Transverse colon (tissue), 4 donors: ENCODE measurements around the gene MOBP.

ENCODE experiments used
- EP300 ChIP-seq: sonication (generic); formaldehyde crosslinking; IDR thresholded peaks from one replicate; pipeline ENCODE4 v1.6.1; 2017; ENCODE audit warnings: antibody characterized with exemption, low read depth
- POLR2A ChIP-seq: fragments of 450-650 bp; IDR thresholded peaks from one replicate; pipeline ENCODE4 v1.6.1; 2016; ENCODE audit warnings: antibody characterized with exemption, mild to moderate bottlenecking, moderate library complexity
- POLR2AphosphoS5 ChIP-seq, 3 donors: sonication (generic); formaldehyde crosslinking; IDR thresholded peaks; one replicate each; pipeline ENCODE4 v1.6.1; 2016; ENCODE audit warnings: antibody characterized with exemption in 3 of 3
- TF ChIP-seq, protein P1 (sequence below), 5 experiments: fragments of 200-600 bp in 3 of 5; fragments of 450-650 bp in 2 of 5; sonication (generic) in 3 of 5; IDR thresholded peaks; 1 replicate in 2 of 5; 2 replicates in 3 of 5; pipeline ENCODE4 v1.5.1; 2016 to 2017; ENCODE audit warnings: antibody characterized with exemption in 5 of 5, inconsistent platforms in 3 of 5, mild to moderate bottlenecking in 2 of 5, moderate library complexity in 1 of 5

DNA sequence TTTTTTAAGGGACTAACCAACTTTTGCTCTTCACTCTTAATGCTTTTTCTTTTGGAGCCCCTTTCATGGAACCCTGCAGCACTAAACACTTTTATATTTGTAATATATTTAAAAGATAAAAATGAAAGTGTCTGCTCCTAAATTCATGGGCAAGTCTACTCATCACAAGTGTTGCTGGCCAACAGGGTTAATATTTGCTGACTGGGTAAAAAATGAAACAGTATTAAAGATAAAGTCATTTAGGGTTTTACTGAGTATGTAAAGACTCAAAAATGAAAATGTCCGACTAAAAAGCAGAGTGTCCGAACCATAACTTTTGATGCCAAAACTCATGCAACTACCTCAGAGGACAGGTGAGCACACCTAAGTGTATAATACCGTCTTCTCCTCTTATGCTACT is 54.0 kb downstream of the MOBP start:
- TF ChIP-seq POLR2A, result no peak
- TF ChIP-seq, protein P1, sequence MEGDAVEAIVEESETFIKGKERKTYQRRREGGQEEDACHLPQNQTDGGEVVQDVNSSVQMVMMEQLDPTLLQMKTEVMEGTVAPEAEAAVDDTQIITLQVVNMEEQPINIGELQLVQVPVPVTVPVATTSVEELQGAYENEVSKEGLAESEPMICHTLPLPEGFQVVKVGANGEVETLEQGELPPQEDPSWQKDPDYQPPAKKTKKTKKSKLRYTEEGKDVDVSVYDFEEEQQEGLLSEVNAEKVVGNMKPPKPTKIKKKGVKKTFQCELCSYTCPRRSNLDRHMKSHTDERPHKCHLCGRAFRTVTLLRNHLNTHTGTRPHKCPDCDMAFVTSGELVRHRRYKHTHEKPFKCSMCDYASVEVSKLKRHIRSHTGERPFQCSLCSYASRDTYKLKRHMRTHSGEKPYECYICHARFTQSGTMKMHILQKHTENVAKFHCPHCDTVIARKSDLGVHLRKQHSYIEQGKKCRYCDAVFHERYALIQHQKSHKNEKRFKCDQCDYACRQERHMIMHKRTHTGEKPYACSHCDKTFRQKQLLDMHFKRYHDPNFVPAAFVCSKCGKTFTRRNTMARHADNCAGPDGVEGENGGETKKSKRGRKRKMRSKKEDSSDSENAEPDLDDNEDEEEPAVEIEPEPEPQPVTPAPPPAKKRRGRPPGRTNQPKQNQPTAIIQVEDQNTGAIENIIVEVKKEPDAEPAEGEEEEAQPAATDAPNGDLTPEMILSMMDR (IDR thresholded peaks at IDR 0.05), result no peak
- no peak for TF ChIP-seq POLR2AphosphoS5 (IDR thresholded peaks at IDR 0.05)
- no peak for TF ChIP-seq EP300
